Right lobe of liver (tissue), 4 donors: Measurements from ENCODE around the gene FCRL1.

Source experiments
- POLR2A ChIP-seq: fragments of 450-650 bp; IDR thresholded peaks from one replicate; pipeline ENCODE4 v1.6.1; 2017; ENCODE audit warnings: antibody characterized with exemption, mild to moderate bottlenecking
- TF ChIP-seq, protein P1 (sequence below), 4 donors: fragments of 200-600 bp in 3 of 4; fragments of 450-650 bp in 1 of 4; IDR thresholded peaks; one replicate each; pipeline versions ENCODE4 v1.5.1 to v1.8.0; 2016 to 2022; ENCODE audit warnings: antibody characterized with exemption in 4 of 4, mild to moderate bottlenecking in 2 of 4
- donor health status: DM: no; HTN: no; CAD: no.
- donor health status: DM: no; HTN: no; CAD: no.
- donor health status: DM: no; HTN: yes; CAD: no.

DNA sequence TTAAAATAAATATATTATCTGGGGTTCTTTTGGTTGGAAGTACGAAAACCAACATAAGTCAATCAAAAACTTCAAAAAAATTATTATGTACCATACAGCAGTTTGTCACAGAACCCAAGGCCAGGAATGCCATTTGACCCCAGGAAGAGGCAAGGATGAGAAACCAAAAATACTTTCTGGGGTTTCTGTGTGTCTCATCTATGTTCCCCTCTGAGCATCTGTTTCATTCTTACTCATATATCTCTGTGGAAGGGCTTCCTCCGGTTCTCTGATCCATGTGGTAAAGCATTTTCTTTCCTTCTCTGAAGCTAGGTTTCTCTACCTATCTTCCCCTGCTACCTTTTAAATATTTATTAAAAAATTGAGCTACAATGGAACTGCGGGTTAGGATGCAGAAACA is 9.8 kb upstream of the FCRL1 start:
- TF ChIP-seq, protein P1, sequence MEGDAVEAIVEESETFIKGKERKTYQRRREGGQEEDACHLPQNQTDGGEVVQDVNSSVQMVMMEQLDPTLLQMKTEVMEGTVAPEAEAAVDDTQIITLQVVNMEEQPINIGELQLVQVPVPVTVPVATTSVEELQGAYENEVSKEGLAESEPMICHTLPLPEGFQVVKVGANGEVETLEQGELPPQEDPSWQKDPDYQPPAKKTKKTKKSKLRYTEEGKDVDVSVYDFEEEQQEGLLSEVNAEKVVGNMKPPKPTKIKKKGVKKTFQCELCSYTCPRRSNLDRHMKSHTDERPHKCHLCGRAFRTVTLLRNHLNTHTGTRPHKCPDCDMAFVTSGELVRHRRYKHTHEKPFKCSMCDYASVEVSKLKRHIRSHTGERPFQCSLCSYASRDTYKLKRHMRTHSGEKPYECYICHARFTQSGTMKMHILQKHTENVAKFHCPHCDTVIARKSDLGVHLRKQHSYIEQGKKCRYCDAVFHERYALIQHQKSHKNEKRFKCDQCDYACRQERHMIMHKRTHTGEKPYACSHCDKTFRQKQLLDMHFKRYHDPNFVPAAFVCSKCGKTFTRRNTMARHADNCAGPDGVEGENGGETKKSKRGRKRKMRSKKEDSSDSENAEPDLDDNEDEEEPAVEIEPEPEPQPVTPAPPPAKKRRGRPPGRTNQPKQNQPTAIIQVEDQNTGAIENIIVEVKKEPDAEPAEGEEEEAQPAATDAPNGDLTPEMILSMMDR (IDR thresholded peaks at IDR 0.05) = no peak
- TF ChIP-seq POLR2A = no peak
